Activated CD8-positive, alpha-beta memory T cell treated with anti-CD3 and anti-CD28 coated beads for 4 hours (primary cell): ENCODE data around the gene CAD.
"Not testable (repeated sequence)": the region's sequence is repeated elsewhere in the genome, so short reads cannot be mapped to it uniquely, and the experiment has no call there.

Experiments
- DNase-seq, 2 donors: peaks; one replicate each; pipeline ENCODE4 v3.0.0-alpha.2; 2020; ENCODE audit warnings: low read depth in 2 of 2

CAD gene

DNA sequence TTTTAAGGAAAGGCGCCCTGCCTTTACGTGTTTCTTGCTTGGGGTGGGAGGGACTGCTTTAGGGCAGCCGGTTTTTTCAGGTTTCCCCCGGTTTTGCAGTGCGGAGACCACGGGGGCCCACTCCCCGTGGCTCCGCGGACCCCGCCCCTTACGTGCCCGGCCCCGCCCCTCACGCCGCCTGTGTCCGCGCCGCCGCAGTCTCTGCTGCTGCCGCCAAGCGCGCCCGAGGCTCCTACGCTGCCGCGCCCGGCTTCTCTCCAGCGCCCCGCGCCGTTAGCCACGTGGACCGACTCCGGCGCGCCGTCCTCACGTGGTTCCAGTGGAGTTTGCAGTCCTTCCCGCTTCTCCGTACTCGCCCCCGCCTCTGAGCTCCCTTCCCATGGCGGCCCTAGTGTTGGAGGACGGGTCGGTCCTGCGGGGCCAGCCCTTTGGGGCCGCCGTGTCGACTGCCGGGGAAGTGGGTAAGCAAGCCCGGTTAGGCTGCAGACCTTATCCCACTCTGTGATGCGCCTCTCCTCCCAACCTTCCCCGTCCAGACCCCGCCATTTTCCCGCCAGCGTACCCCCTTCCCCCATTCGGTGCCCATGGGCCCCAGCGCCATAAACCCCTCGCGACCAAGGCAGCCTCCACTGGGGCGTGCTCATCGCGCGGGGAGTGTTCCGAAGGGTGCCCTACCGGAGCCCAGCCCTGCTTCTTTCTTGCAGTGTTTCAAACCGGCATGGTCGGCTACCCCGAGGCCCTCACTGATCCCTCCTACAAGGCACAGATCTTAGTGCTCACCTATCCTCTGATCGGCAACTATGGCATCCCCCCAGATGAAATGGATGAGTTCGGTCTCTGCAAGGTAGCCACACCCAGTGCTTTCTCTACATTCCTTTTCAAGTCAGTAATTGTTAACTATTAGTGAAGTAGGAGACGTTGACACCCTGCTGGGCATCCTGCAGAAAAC, at the start of gene CAD:
Gene CAD, plus strand, starts transcription at position 197 of the 949 bp plus-strand sequence. Its CDS starts 183 bp downstream, at position 380.
- DNase-seq, result peak; percentile 68 to 79

DNA sequence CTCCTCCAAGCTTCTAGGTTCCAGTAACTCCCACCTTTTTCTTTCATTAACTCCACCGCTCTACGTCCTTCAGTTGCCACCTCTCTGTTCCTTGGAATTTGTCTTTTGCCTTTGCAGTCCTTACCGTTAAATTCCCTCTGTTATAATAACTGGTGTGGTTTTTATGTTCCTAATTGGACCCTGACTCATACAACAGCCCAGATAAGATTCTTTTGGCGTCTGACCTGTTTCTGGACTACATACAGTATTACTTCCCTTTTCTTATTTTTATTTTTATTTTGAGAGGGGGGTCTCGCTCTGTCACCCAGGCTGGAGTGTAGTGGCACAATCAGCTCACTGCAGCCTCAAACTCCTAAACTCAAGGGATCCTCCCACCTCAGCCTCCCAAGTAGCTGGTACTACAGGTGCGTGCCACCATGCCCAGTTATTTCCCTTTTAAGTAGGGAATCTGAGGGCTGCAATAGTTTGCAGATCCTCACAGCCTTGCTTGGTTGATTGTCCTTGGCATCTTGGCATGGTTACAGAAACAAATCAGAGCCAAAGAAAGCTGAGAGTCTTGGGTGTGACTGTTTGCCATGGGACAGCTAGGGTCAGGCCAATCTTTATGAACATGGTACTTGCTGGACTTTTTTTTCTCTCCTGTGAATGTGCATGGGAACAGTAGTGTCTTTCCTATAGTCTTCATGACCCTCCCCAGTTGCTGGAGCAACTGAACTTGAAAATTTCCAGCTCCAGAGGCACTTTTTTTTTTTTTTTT, 46.4 kb upstream of the CAD start:
- DNase-seq, result no peak

DNA sequence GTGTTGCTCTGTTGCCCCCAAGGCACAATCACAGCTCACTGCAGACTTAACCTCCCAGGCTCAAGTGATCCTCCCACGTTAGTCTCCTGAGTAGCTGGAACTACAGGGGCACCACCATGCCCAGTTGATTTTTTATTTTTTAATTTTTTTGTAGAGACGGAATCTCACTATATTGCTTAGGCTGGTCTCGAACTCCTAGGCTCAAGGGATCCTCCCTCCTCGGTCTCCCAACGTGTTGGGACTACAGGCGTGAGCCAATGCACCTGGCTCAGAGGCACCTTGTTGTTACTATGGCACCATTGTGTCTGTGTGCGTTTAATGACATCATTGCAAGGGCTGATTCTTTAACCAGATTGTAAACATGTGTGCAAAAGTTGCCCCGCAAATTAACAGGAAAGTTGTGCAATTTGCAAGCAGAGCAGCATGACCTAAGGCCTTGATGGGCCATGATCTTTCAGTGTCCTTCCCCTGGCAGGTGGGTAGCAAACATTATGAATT, 45.8 kb upstream of the CAD start:
- DNase-seq, result no peak

DNA sequence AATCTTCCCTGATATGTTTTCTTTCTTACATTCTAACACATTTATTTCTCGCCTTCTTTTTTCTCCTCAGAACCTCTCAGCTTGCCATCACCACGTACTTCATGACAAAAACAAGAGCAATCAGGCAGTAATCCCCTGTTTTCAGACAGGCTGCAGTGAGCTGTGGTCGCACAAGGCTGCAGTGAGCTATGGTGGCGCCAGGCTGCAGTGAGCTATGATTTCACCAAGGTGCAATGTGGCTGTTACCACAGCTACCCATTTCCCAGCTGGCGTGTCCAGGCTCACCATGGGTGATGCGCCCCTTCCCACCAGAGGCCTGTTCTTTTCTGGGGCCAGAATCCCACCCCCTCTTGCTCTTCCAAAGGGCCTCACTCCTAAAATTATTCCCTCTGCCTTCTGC, 42.5 kb upstream of the CAD start:
- no peak for DNase-seq

DNA sequence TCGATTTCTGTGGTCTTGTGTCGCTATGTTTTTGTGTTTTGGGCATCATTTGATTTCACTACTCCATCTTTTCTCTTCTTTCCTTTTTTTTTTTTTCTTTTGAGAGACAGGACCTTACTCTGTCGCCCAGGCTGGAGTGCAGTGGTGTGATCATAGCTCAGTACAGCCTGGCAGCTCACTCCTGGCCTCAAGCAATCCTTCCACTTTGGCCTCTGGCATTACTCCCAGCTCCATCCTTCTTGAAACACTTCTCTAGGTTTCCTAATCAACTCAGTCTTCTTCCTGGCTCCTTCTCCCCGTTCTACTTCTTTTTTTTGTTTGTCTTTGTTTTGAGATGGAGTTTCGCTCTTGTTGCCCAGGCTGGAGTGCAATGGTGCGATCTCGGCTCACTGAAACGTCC, 41.8 kb upstream of the CAD start:
- no peak for DNase-seq

DNA sequence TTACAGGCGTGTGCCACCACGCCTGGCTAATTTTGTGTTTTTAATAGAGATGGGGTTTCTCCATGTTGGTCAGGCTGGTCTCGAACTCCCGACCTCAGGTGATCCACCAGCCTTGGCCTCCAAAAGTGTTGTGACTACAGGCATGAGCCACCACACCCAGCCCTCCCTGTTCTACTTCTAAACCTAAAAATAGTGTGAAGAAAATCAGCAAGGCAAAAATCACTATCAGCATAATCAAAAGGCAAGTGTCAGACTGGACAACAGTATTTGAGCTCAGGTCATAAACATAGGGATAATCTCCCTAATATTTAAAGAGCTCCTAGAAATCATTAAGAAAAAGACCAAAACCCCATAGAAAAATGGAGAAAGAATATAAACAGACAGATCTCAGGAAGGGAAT, 41.4 kb upstream of the CAD start:
- not testable (repeated sequence) for DNase-seq

DNA sequence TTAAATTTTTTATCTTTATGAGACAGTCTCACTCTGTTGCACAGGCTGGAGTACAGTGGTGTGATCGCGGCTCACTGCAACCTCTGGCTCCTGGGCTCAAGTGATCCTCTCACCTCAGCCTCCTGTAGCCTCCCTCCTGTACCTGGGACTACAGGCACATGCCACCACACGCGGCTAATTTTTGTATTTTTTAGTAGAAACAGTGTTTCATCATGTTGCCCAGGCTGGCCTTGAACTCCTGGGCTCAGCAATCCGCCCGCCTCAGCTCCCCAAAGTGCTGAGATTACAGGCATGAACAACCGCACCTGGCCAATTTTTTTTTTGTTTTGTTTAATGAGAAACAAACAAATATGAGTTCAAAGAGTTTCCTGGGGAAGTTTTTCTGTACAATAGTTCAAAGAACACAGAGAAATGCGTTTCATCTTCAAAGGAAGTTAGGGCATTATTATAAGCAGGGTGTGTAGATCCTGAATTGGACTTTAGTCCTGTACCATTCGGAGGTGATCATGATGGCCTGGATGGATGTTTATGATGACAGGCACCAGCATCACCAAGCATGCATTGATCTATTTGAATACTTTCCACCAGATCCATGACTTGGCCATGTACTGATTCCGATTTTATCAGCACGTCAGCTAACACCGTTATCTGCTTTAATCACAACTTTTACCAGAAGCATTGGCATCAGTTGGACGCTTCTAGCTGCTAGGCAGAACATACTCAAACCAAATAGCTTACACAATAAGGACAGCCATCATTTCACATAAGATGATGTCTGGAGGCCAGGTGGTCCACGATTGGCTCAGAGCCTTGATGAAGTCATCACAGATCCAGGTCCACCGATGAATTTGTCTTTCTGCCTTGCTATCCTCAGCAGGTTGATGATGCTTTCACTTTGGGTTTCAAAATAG, 39.5 kb upstream of the CAD start:
- no peak for DNase-seq

DNA sequence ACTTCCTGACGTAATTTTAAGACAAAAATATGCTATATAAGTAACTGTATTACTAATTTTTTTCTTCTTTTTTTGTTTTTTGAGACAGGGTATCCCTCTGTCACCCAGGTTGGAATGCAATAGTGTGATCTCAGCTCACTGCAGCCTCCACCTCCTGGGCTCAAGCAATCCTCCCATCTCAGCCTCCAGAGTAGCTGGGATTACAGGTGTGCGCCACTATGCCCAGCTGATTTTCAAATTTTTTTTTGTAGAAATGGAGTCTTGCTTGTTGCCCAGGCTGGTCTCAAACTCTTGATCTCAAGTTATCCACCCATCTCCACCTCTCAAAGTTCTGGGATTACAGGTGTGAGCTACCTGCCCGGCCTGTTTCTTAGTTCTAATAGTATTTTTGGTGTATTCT, 38.7 kb upstream of the CAD start:
- no peak for DNase-seq

DNA sequence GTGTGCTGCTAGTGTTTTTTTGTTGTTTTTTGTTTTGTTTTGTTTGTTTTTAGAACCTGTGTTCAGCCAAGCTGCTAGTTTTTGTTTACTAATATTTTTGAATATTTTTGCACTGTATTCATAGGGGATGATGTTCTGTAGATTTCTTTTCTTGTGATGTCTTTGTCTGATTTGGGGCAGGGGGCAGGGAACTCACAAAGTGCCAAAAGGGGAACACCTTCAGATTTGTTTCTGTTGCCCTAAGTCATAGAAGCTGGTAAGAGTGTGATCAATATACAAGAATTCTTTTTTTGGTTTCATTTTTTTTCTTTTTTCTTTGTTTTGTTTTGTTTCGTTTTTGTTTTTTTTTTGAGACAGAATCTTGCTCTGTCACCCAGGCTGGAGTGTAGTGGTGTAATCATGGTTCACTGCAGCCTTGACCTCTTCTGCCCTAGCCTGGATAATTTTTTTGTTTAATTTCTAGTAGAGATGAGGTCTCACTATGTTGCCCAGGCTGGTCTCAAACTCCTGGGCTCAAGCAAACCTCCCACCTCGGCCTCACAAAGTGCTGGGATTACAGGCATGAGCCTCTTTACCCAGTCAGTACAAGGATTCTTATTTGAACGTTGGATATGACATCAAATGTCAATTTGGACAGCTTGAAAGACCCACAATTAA, 37.7 kb upstream of the CAD start:
- DNase-seq, result no peak

DNA sequence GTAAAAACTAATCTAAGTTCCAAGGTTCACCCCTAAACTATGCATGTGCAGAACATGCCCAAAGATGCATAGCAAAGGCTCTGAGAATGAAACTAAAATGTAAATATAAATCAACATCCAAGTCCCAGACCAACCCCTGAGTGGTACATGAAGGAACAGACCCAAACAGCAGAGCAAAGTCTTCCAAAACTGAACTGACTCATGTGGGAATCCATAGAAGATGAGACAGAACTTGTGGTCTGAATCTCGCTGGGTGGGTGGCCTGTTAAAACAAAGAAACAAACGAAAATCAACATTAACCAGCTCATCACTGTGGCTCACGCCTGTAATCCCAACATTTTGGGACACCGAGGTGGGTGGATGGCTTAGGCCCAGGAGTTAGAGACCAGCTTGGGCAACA, 34.8 kb upstream of the CAD start:
- no peak for DNase-seq

DNA sequence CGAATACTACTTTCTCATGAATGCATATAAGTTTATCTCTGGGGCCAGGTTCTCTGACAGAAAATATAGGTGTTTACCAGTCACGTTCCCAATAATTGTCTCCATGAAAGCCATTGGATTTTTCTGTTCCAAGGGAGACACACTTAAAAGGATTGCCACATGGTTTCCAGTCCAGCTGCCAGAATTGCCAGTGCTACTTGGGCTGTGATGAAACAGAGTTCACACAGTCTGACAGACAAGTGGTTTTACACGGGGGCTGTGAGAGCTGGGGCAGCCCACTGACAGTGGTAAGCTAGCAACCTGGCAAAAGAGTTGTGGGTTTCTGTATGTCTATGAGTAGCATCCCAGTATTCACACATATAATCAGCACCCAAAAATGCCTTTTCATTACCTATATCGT, 33.1 kb upstream of the CAD start:
- no peak for DNase-seq

DNA sequence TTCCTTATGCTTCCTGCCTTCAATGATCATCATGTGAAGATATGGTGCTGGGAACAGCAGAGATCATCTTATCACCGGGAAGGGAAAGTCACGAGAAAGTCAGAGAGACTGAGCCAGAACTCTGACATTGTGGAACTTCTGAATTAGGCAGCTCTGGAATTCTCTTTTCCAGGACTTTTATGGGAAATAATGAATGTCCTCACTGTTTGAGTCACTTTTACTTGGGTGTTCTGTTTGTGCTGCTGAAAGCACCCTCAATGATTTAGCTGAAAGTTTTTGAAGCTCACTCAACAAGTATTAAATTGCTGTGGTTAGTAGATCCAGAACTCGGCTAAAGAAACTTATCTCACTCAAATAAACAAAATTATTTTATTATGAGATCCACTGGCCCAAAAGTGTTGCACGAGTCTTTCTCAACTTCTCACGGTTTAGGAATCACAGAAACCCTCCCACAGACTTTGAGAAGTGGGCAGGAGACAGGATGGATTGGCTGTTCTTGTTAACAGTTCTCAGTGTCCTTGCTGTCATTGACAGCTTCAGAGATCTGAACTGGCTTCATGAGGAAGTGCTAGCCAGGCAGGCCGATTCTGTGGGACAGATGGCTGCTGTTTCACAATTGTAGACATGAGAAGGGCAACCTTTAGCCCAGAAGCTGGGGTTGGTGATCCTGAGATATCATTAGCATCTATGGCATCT, 31.7 kb upstream of the CAD start:
- DNase-seq, result no peak

DNA sequence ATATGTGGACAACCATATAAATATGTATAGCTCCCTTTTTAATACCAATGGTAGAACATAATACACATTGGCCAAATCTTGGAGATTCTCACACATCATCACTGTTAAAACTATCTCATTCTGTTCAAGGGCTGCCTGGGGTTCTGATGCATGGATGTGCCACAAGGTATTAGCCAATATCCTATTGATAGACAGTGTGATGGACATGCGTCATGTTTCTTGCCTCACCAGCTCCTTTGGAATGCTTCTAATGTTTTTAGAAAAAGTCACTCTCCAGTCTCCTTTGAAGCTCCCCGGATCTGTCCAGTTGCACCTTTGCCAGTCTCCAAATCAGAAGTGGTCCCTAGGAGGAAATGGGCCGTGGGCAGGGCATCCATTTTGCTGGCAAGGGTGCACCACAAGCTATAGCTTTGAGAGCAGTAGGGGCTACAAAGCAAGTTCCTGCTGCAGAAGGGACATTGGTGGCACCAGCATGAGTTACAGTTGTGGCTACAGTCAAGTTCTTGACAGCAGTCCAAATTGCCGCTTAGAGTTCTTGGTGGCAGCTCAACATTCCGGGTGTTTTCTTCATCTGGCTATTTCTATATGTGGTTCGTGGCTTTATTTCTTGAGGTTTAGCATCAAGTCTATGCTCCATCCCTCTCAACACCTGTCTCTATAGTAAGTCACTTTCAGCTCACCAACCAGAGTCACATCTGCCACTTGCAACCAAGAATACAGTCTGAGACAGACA, 30.4 kb upstream of the CAD start:
- DNase-seq, result no peak

DNA sequence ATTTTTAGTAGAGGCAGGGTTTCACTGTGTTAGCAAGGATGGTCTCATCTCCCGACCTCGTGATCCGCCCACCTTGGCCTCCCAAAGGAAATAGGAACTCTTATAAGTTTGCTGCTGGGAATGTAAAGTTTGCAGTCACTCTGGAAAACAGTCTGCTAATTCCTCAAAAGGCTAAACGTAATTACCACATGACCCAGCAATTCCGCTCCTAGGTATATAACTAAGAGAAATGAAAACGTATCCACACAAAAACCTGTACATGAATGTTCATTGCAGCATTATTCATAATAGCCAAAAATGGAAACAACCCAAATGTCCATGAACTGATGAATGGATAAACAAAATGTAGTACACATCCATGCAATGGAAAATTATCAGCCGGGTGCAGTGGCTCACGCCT, 27.2 kb upstream of the CAD start:
- no peak for DNase-seq

DNA sequence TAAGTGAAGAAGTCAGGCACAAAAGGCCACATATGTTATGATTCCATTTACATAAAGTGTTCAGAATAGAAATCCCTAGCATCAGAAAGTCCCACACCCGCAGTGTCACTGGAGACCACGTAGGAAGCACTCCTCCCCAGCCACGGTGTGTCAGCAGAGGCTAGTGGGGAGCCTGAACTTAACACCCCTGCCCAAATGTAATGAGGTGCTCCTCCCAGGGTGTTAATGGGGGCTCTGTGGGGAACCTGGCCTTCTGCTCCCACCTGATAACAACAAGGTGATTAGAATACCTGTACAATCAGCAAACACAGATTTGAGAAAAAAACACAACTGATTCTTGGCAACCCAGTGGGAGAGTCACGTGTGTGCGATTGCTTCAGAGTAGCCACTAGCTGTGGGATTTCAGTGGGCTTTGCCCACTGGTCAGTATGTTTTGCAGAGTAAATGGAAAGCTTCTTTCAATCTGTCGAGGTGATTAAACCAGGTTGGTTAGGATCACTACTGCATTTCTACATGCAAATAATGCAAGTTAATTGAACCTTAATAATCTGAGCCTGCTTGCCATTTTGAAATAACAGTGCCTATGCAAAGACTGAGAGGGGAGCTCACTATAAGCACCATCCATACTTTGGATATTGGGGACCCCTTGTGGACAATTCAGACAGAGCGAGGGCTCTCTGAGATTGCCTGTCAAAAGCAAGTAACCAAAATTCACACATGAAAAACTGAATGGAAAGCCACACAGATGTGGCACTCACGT, 25.9 kb upstream of the CAD start:
- DNase-seq, result no peak

DNA sequence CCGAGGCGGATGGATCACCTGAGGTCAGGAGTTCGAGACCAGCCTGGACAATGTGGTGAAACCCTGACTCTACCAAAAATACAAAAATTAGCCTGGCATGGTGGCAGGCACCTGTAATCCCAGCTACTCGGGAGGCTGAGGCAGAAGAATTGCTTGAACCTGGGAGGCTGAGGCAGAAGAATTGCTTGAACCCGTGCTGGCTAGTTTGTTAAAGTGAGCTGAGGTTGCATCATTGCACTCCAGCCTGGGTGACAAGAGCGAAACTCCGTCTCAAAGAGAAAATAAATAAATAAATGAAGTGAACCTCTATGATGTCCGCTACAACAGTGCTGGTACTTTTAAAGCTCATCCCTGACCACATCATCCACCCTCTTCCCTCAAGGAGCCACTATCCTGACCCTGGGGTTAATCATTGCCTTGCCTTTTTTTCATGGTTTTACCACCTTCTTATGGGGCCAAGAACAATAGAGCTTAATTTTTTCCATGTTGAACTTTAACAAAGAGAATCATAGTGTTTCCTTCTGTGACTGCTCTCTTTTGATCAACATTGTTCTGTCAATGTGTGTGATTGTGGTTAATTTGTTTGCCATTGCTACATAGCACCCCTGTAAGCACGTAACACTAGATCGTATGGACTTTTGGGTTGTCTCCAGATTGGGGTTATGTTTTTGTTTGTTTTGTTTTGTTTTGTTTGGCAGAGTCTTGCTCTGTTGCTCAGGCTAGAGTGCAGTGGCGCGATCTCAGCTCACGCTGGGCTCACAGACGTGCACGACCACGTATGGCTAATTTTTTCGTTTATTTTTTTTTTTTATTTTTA, 22.4 kb upstream of the CAD start:
- DNase-seq, result no peak

DNA sequence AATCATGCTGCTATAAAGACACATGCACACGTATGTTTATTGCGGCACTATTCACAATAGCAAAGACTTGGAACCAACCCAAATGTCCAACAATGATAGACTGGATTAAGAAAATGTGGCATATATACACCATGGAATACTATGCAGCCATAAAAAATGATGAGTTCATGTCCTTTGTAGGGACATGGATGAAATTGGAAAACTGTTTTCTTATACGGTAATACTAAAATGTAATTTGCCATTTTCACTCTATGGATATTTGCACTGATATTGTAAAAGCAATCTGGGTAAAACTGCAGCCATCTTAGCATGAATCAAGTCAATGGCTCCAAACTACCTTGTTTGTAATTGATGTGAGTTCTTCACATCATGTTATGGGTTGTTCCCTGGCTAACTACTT, 21.4 kb upstream of the CAD start:
- DNase-seq, result not testable (repeated sequence)

DNA sequence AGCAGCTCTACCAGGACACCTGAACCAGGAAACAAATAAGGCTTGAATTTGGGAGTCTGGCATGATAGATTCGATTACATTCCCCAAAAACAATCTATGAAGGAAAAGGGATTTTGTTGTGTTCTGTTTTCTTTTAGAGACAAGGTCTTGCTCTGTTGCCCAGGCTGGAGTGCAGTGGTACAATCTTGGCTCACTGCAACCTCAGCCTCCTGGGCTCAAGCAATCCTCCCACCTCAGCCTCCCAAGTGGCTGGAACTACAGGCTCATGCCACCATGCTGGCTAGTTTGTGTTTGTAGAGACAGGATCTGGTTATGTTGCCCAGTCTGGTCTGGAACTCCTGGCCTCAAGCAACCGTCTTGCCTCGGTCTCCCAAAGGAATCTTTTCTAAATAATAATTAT, 19.1 kb upstream of the CAD start:
- not testable (repeated sequence) for DNase-seq
